Inferior parietal cortex (tissue), 1 donor: ENCODE results near the gene CCDC92B.
A peak's percentile ranks its signal among the peaks of the same experiment; 100 is the strongest.

Experiments used
- DNase-seq: peaks from one replicate; pipeline ENCODE4 v3.0.0-alpha.2; 2016; ENCODE audit errors: extremely low spot score

Gene CCDC92B

GRCh38 chr17:2721603-2722002, 27.8 kb downstream of the CCDC92B start:
- DNase-seq = no peak

DNA sequence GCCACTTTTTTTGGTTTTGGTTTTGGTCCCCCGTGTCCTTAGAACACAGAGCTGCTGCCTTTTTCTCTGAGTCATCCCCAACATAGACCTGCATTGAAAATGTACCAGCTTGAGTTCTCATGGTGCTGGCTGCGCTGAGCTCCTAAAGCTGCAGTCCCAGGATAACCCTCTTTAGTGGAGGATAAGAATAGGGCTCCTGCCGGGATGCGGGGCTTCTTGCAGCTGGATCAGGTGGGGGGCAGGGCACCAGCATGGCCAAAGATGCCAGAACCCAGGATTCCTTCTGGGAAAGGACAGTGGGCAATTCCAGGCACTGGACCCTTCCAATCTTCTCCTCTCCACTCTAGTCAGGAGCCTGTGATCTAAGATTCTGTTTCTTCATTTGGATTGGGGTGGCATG, 29.6 kb downstream of the CCDC92B start:
- no peak for DNase-seq

GRCh38 chr17:2718150-2718938, 31.1 kb downstream of the CCDC92B start:
- no peak for DNase-seq

GRCh38 chr17:2716649-2717048, 32.8 kb downstream of the CCDC92B start:
- no peak for DNase-seq

DNA sequence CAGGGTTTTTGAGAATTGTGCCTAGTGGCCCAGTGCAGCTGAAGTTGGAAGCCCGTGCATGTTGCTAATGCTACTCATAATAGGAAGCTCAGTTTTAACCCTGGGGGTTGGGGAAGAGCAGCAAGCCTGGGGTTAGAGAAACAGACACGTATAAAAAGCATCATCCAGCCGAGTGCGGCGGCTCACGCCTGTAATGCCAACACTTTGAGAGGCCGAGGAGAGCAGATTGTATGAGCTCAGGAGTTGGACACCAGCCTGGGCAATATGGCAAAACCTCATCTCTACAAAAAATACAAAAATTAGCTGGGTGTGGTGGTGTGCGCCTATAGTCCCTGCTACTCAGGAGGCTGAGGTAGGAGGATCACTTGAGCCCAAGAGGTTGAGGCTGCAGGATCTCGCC, 35.6 kb downstream of the CCDC92B start:
- DNase-seq = no peak

- no peak for DNase-seq
Measured at GRCh38 chr17:2712300-2713043, 37.0 kb downstream of the CCDC92B start.

DNA sequence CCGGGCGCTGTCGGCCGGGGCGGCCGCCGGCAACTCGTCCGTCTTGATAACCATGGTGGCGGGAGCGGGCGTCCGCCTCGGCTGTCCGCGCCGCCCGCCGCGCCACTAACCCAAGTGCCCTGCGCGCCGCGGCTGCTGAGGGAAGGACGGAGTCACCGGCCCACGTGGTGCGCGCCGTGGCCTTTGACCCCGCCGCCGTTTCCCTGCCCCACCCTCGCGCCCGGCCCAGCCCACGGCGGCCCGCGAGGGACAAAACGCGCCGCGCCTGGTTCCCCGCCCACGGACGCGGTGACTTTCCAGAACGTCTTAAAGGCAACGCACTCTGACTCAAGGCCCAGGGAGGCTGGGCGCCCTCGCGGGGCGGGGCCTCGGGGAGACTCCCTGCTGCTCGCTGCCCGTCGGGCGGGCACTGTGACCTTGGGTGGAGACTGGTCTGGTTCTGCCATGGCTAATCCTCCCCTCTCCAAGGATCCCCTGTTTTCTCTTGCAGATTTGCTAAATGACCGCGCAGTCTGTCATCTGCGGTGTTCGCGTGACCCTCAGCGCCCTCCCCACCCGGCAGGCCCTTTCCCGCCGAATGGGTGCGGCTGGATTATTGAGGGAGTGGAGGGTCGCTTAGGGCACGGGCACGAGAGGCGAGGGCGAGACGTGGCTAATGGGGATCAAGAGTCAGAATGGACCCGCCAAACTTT, 37.7 kb downstream of the CCDC92B start, which contains the start of gene CLUH:
TSS of gene CLUH (minus strand) at position 157 of the 692 bp plus-strand sequence. CDS start at position 54, 103 bp downstream.
- peak; percentile 96 for DNase-seq

DNA sequence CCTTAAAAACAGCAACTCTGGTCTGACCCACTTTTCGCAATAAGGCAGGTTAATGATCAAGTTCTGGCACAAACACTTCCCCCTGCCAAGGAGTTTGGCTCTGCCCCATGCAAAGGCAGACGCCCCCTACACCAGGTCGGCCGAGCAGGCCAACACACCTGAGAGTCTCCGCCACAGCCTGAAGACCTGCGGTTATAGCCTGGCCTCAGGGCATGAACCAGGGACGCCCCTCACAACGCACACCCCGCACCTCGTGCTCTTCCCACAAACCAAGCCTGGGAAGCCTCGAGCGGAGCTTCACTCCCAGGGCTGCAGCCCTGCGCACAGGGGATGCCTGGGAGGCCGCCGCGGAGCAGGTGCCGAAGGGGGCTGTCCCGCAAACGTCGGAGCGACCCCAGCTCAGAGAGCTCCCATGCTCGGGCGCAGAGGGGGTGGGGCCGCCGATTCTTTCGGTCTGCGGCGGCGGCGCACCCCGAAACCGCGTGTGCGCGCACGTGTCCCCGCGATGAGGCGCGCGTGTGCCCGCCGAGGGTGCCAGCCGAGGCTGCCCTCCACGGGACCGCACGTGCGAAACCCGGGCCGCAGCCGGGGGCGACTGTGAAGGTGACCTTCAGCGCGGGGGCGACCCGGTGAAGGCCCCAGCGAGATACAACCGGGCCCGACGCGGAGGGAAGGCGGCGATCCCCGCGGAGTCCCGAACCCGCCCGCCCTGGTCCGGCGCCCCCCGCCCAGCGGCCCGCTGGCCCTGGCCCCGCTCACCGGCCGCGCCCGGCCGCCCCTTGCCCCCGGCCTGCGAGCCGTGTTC, 38.4 kb downstream of the CCDC92B start:
- DNase-seq = no peak

GRCh38 chr17:2710071-2710802, 39.2 kb downstream of the CCDC92B start:
- no peak for DNase-seq

- no peak for DNase-seq
Measured at GRCh38 chr17:2709183-2709661, 40.2 kb downstream of the CCDC92B start.

DNA sequence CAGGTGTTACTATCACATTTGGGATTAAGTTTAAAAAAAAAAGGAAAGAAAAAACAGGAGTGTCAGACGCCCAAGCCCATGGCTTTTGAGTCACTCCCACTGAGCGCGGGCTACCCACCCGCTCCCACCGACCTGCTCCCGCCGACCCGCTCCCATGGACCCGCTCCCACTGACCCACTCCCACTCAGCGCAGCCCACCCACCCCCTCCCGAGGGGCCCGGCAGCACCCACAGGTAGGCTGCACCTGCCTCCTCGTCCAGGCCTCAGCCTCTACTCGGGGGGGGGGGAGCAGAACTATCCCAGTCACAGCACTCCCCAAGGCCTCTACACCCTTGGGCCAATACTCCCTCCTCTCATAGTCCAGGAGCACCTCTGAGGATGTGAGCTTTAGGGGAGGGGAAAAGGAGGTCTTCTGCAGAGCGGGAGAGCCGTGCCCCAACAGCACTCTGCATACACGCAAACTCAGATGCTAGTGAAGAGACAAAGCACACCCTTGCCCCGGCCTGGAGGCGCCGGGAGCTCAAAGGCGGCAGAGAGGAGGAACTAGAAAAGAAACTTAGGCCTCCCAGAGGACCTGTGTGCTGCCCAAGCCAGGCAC, 40.8 kb downstream of the CCDC92B start:
- no peak for DNase-seq

- DNase-seq = no peak
Measured at GRCh38 chr17:2707721-2708584, 41.5 kb downstream of the CCDC92B start.

- DNase-seq = no peak
Measured at GRCh38 chr17:2706911-2707510, 42.4 kb downstream of the CCDC92B start.

- DNase-seq = no peak
Measured at GRCh38 chr17:2705888-2706795, 43.3 kb downstream of the CCDC92B start.

GRCh38 chr17:2705263-2705662, 44.2 kb downstream of the CCDC92B start:
- no peak for DNase-seq

DNA sequence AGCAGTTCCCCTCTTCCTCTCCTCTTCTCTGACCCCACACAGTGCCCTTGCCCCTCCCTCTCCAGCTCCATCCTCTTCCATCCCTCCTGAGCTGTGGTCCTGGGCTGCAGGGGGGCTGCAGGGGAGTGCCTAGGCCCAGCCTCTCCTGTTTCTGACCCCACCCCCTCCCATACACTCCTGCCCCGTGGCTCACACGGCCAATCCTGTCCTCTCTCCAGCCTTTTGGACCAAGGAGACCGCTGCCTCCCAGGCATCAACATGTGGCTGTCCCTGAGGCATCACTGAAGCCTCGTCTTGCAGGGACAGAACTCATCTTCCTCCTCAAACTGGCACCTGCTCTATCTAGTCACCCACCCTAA, 44.6 kb downstream of the CCDC92B start:
- DNase-seq = no peak

GRCh38 chr17:2704031-2704889, 45.2 kb downstream of the CCDC92B start:
- DNase-seq = no peak
